Islet precursor cell (in vitro differentiated cells): Measurements from ENCODE around the gene APOC1.
"Not testable (repeated sequence)": the region's sequence is repeated elsewhere in the genome, so short reads cannot be mapped to it uniquely, and the experiment has no call there.

Experiments used
- DNase-seq: peaks from one replicate; pipeline ENCODE4 v3.0.0-alpha.2; 2018

The APOC1 gene

GRCh38 chr19:44924243-44924725 lies 9.9 kb downstream of the APOC1 start:
- DNase-seq = no peak

- DNase-seq = no peak
These were observed 10.9 kb downstream of the APOC1 start for GRCh38 chr19:44925114-44925891.

DNA sequence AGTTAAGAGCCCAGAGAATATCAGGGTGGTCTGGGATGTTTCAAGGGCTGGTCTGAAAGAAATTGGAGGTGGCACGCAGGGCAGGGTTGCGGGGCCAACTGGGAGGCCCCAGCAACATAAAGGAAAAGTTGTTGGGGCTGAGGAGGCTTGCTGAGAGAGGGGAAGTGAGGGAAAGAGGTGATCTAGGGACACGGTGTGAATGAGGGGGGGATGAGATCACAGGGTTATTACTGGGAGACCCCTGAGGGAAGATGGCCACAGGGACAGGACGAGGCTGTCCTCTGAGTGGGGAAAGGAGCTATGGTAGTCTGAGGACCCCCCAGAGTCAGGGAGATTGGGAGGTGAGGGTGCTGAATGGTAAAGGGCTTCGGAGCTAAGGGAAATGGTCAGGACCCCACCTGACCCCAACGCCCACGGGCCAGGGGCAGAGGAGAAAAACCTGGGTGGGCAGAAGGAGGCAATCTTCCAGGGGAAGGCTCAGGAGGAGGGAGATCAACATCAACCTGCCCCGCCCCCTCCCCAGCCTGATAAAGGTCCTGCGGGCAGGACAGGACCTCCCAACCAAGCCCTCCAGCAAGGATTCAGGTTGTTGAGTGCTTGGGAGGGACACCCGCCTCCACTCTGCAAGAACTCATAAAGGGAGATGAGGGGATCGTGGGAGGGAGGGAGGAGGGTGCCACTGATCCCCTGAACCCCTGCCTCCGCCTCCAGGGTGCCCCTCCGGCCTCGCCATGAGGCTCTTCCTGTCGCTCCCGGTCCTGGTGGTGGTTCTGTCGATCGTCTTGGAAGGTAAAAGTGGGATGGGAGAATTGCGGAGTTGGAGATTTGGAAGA lies 12.1 kb downstream of the APOC1 start:
- not testable (repeated sequence) for DNase-seq

DNA sequence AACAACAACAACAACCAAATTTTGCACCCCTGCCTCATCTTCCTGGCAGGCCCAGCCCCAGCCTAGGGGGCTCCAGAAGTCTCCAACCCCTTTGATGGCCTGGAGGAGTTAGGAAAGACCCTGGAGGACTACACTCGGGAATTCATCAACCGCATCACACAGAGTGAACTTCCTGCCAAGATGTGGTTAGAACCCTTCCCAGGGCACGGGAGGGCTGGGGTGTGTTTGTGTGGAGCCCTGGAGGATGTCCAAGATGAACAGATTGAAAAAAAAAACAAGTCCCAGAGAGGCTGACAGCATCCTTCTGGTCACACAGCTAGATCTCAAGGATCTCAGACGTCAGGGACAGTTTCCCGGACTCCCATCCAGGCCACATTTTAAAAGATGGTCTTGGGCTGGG lies 13.3 kb downstream of the APOC1 start:
- no peak for DNase-seq

- DNase-seq = no peak
These were observed 15.7 kb downstream of the APOC1 start for GRCh38 chr19:44930088-44930487.

GRCh38 chr19:44931541-44931940 lies 17.1 kb downstream of the APOC1 start:
- no peak for DNase-seq

DNA sequence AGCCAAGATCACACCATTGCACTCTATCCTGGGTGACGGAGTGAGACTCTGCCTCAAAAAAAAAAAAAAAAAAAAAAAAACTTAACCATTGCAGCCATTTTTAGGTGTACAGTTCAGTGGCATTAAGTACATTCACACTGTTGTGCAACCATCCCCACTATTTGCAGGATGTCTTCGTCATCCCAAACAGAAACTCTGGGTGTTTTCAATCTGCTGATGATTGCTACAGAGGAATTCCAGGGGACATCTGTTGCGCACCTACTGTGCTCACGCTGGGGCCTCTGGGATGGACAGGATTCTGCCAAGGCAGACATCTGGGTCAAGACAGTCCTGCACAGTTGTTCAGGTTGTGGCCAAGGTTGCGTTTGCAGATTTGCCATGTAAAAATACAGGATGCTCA lies 25.3 kb downstream of the APOC1 start:
- no peak for DNase-seq

DNA sequence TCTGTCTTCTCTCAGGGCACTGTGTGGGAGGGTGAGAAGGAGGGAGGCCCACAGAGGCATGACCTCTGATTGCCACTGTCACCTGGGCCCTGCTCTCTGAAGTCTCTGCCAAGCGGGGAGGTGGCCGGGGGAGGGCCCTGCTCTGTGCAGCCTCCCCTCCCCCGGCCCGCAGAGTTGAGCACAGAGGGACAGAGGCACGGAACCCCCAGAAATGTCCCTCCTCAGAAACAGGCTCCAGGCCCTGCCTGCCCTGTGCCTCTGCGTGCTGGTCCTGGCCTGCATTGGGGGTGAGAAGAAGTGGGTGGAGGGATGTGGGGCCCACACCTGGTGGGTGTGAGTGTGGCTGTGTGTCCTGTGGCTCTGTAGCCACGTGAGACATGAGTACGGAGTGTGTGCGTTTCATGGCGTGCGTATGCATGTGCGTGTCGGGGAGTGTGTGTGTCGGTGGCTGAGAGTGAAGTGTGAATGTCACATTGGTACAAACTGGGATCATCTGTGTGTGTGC lies 27.7 kb downstream of the APOC1 start, which contains the start of gene APOC4:
TSS of gene APOC4 (plus strand) at position 171 of the 505 bp plus-strand sequence. CDS start at position 212, 41 bp downstream.
- DNase-seq = no peak

- DNase-seq = no peak
These were observed 29.4 kb downstream of the APOC1 start for GRCh38 chr19:44943801-44944249.

- DNase-seq = no peak
These were observed 32.7 kb downstream of the APOC1 start for GRCh38 chr19:44947041-44947581.

GRCh38 chr19:44948237-44948636 lies 33.8 kb downstream of the APOC1 start:
- no peak for DNase-seq

- DNase-seq = no peak
These were observed 34.5 kb downstream of the APOC1 start for GRCh38 chr19:44948763-44949374.

GRCh38 chr19:44949550-44949949 lies 35.1 kb downstream of the APOC1 start:
- no peak for DNase-seq

GRCh38 chr19:44951179-44952159 lies 37.1 kb downstream of the APOC1 start:
- peak; percentile 75 for DNase-seq

GRCh38 chr19:44954278-44954648 lies 39.9 kb downstream of the APOC1 start:
- DNase-seq = no peak

DNA sequence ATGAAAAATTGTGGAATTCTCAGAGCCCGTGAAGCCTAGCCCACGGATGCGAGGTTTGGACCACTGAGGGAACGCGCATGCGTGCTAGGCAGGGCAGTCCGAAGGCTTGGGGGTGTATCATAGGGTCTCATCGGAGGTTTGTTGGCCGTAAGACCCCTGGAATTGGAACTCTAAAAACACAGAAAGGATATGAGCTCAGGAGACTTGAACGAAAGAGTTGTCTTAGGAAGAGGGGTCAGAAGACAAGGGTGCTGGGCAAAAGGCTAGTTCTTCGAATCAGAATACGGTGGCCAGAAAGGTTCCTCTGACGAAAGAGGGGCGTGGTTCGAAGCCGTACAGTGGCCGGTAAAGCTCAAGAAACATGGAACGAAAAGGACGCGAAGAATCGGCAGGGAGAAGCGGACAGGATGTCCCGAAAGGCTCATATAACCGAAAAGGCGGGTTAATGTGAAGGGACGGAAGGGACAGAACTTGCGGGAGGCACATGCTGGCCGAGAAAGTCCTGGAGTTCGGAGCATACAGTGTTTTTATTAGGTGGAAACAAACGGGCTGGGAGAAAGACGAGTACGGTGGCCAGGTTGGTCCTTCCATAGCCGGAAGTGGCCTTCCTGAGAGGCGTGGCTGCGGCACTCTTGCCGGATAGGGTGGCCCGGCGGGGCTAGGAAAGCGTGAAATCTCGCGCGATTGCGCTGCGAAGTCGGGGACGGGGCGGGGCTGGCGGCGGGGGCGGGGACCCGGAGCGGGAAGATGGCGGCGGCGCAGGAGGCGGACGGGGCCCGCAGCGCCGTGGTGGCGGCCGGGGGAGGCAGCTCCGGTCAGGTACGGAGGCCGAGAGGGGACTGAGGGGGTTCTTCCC lies 40.5 kb downstream of the APOC1 start, which contains the start of gene CLPTM1:
TSS of gene CLPTM1 (plus strand) at position 732 of the 856 bp plus-strand sequence. CDS start at position 748, 16 bp downstream.
- peak; percentile 97 for DNase-seq

DNA sequence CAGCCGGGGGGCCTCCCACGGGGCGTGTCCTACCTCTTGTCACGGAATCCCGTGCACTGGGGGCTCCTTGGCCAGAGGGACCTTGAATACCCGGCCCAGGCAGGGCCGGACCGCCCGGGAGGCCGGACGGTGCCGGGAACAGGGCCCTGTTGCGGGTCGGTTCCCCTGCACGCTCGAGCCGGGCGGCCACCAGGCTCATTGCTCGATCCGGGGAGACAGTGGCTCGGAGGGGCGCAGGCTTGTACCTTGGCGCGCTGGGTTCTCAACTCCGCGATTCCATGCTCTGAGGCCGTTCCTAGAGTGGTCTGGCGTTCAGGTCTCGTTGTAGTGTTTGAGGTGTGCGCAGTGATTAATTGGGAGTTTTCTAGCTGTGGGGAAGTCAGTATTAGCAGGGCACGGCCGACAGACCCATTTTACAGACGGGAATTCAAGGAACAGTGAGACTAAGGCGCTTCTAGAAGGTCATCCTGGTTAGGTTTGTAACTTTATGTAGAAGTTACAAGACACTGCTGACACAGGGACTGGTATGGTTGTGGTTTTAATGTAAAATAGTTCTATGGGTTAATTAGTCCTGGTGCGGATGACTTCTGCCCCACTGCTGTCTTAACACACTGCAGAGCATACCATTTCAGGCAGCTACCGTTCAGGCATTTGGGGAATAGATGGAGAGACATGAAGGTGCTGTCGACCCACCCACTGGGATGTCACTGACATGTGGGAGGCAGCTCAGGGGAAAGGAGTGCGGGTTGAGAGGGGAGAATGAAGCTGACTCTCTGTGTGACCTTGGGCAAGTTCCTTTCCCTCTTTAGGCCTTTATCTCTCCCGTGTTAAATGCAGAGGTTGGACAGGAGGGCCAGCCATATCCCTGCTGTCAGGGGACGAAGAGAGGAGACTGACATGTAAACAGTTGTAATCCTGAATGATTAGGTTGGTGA lies 41.4 kb downstream of the APOC1 start:
- no peak for DNase-seq

DNA sequence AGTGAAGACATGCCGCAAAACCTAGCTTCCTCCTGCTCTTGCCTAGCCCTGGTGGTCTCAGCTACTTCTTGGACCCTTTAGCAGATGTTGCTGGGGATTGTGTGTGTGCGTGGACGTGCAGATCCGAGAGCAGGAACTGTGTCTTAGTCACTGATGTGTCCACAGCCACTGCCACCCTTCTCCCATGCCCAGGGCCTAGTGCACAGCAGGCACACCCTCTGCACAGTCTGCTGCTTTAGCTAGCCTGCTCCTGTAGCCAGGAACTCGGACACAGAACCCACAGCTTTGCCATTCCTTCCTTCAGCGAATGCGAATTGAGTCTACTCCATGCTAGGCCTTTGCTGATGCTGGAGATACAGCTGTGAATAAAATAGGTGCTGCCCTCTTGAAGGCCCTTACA lies 43.1 kb downstream of the APOC1 start:
- no peak for DNase-seq

DNA sequence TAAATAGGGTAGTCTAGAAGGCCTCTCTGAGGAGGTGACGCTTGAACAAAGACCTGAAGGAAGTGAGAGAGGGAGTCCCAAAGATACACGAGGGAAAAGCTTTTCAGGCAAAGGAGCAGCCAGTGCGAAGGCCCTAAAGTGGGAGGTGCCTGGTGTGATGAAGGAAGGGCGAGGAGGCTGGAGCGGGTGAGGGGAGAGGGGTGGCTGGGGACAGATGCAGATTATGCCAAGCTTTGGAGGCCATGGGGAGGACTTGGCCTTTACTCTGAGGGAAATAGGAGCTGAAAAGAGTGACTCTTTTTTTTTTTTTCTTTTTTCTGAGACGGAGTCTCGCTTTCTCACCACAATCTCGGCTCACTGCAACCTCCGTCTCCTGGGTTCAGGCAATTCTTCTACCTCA lies 43.7 kb downstream of the APOC1 start:
- DNase-seq = no peak
